ENCODE results near the gene CILP.

GRCh38 chr15:65196637-65197336, 14.5 kb downstream of the CILP start:
- TF ChIP-seq REST (IDR thresholded peaks at IDR 0.05; ENCODE audit: insufficient read depth in 1 of 2, low read depth in 2 of 2, low read length in 2 of 2) (no peak), POLR2AphosphoS5 (IDR thresholded peaks at IDR 0.05; ENCODE audit: low read depth, low read length) (no peak), TAF1 (IDR thresholded peaks at IDR 0.05; ENCODE audit: borderline replicate concordance, insufficient read depth, low read length) (no peak), FOXP2 (optimal IDR thresholded peaks at IDR 0.05; ENCODE audit: borderline replicate concordance, extremely low read depth, extremely low read length, insufficient read depth) (no peak), SIN3A (IDR thresholded peaks at IDR 0.05; ENCODE audit: borderline replicate concordance, insufficient read depth, low read length) (no peak)
